Uterus (tissue), 4 donors: Measurements from ENCODE around the gene PPARGC1A. TPM values are rescaled to one million over a fixed set of nuclear protein-coding genes. Genes with fewer than 3 reads are reported as not detected.

Source experiments
- DNase-seq, 2 donors: peaks; one replicate each; pipeline ENCODE4 v3.0.0-alpha.2; 2019 to 2020
- H3K27ac ChIP-seq, 2 donors: fragments of 200-600 bp; sonication (generic); 1 replicate in 1 of 2; 2 replicates in 1 of 2; pipeline ENCODE4 v1.5.1; 2016 to 2018
- H3K27me3 ChIP-seq, 2 donors: fragments of 200-600 bp; sonication (generic); one replicate each; pipeline ENCODE4 v1.5.1; 2018 to 2019; ENCODE audit warnings: control low read depth in 1 of 2
- H3K36me3 ChIP-seq, 2 donors: fragments of 200-600 bp; sonication (generic); one replicate each; pipeline ENCODE4 v1.5.1; 2019; ENCODE audit warnings: control low read depth in 1 of 2
- H3K4me1 ChIP-seq, 2 donors: fragments of 200-600 bp; sonication (generic); one replicate each; pipeline ENCODE4 v1.5.1; 2018 to 2019; ENCODE audit warnings: control low read depth in 1 of 2
- H3K4me3 ChIP-seq, 2 donors: fragments of 200-600 bp; sonication (generic); 1 replicate in 1 of 2; 2 replicates in 1 of 2; pipeline ENCODE4 v1.5.1; 2018 to 2019; ENCODE audit warnings: mild to moderate bottlenecking in 1 of 2
- H3K9me3 ChIP-seq, 2 donors: fragments of 200-600 bp; sonication (generic); one replicate each; pipeline ENCODE4 v1.5.1; 2019; ENCODE audit warnings: control low read depth in 1 of 2
- POLR2A ChIP-seq, 2 donors: fragments of 450-650 bp; IDR thresholded peaks; one replicate each; pipeline ENCODE4 v1.6.1; 2016; ENCODE audit warnings: antibody characterized with exemption in 2 of 2, mild to moderate bottlenecking in 1 of 2, moderate library complexity in 1 of 2
- intact Hi-C: fragments of 100-400 bp; cut with DNase I; formaldehyde crosslinking; loops from one replicate; pipeline ENCODE4 v1.15.1; 2023; ENCODE audit warnings: low total_unique reads
- total RNA-seq, 4 donors: library from RNA; depleted of rRNA in 3 of 4; stranded (reverse); fragments of >200 nt in 3 of 4; gene quantifications; one replicate each; pipeline versions ENCODE4 v1.1.0 to v1.2.4, GENCODE V29; 2014 to 2023
- TF ChIP-seq, protein P1 (sequence below), 4 experiments: fragments of 200-600 bp in 2 of 4; fragments of 450-650 bp in 2 of 4; sonication (generic) in 2 of 4; IDR thresholded peaks; one replicate each; pipeline ENCODE4 v1.5.1; 2016 to 2019; ENCODE audit warnings: antibody characterized with exemption in 4 of 4, mild to moderate bottlenecking in 2 of 4, moderate library complexity in 1 of 4
- donor health status: DM: yes; HTN: yes; CAD: no.

Gene PPARGC1A
- total RNA-seq, 4 donors from 2014 or later: 1.5 to 6.0 (median 3.2) TPM

DNA sequence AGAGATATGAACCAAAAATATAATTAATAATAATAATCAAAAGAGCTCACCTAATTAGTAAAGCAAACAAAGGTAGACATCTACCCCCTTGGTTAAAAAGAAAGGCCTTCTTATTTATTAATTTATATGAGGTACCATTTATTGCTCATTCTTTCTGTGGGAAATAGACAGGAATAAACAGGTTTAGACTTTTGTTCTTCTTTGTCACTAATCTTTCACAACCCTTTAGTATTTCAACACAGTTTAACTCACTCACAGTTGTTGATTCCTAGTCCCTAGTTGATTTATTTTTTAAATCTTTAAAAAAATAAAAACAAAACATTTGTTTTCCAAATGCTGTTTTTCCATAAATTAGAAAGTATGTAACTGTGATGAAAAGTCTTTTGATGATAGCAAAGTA lies 5.6 kb downstream of the PPARGC1A start:
- H3K27ac ChIP-seq: no peak overlapping the region

DNA sequence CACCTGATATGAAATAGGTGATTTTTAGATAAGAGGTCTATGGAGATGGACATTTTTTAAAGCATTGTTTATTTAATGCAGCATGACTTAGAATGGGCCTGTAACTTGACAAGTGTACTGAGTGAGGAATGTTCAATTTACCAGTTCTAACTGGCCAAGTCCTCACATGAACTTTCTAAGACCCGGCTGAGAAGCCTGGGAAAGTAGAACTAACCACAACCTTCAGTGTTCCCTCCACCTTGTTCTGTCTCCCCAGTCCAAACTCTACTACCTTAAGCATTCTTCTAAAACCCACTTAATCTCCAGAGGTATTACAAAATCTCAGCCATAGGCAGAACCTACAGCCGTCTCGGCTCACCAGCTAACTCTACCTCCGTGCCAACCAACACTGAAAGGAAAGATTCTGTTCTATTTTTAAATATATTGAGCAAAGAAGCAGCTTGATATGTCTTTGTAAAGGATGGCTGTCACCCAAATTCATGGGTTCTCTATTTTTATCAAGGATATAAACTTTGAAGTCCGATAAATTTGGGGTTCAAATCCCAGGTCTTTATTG lies 6.8 kb downstream of the PPARGC1A start:
- Histone ChIP-seq H3K4me1 (no peaks in the 10 kb centered on the region), H3K27me3 (no peaks in the 10 kb centered on the region), H3K27ac (no peak overlapping the region), H3K36me3 (no peaks in the 10 kb centered on the region), H3K4me3 (no peak overlapping the region), H3K9me3 (no peaks in the 10 kb centered on the region)
- no peak for DNase-seq
- intact Hi-C loops: no loop called here
- TF ChIP-seq, protein P1, sequence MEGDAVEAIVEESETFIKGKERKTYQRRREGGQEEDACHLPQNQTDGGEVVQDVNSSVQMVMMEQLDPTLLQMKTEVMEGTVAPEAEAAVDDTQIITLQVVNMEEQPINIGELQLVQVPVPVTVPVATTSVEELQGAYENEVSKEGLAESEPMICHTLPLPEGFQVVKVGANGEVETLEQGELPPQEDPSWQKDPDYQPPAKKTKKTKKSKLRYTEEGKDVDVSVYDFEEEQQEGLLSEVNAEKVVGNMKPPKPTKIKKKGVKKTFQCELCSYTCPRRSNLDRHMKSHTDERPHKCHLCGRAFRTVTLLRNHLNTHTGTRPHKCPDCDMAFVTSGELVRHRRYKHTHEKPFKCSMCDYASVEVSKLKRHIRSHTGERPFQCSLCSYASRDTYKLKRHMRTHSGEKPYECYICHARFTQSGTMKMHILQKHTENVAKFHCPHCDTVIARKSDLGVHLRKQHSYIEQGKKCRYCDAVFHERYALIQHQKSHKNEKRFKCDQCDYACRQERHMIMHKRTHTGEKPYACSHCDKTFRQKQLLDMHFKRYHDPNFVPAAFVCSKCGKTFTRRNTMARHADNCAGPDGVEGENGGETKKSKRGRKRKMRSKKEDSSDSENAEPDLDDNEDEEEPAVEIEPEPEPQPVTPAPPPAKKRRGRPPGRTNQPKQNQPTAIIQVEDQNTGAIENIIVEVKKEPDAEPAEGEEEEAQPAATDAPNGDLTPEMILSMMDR (IDR thresholded peaks at IDR 0.05): no peak
- TF ChIP-seq POLR2A (IDR thresholded peaks at IDR 0.05): no peak

More for the DNA sequence above, 5.6 kb downstream of the PPARGC1A start:
- intact Hi-C loops: no loop called here
- H3K9me3 ChIP-seq: no peaks in the 10 kb centered on the region
- no peak for TF ChIP-seq POLR2A (IDR thresholded peaks at IDR 0.05)
- TF ChIP-seq, protein P1 (IDR thresholded peaks at IDR 0.05): no peak
- H3K4me1 ChIP-seq: no peaks in the 10 kb centered on the region
- DNase-seq: no peak
- H3K36me3 ChIP-seq: no peaks in the 10 kb centered on the region
- no peak overlapping the region for H3K4me3 ChIP-seq
- H3K27me3 ChIP-seq: no peaks in the 10 kb centered on the region

DNA sequence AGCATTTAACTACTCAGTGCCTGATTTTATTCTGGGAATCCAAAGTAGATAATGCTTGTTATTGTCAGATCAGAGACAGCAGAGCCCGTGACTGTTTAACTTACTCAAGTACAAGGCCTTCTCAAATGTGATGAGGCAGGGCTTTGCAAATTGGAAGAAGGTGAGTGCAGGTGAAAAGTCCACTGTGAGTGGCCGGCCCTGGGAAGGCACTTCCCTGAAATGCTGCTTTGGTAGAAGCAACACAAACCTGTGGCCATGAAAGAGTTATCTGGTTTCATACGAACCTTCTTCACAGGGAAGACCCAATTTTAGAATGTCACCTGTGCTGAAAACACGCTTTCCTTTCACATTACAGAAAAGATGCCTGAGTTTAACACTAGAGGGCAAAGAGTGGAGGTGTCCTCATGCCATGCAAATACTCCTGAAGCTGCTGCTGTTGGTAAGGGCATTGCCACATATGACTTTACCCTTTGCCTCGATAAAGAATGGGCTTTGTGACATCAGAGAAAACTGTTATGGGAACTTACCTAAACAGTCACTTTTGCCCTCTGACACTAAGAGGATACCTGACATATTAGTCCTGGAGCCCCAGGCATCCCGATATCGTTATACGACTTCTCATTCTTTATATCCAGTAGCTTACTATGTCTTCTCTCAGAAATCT lies 8.0 kb downstream of the PPARGC1A start:
- no peak for DNase-seq
- no peaks in the 10 kb centered on the region for H3K27me3 ChIP-seq
- TF ChIP-seq, protein P1 (IDR thresholded peaks at IDR 0.05): no peak
- TF ChIP-seq POLR2A (IDR thresholded peaks at IDR 0.05): no peak
- no peaks in the 10 kb centered on the region for H3K36me3 ChIP-seq
- no peak overlapping the region for H3K27ac ChIP-seq
- no peaks in the 10 kb centered on the region for H3K4me1 ChIP-seq
- no peak overlapping the region for H3K4me3 ChIP-seq
- intact Hi-C loops: no loop called here
- no peaks in the 10 kb centered on the region for H3K9me3 ChIP-seq

DNA sequence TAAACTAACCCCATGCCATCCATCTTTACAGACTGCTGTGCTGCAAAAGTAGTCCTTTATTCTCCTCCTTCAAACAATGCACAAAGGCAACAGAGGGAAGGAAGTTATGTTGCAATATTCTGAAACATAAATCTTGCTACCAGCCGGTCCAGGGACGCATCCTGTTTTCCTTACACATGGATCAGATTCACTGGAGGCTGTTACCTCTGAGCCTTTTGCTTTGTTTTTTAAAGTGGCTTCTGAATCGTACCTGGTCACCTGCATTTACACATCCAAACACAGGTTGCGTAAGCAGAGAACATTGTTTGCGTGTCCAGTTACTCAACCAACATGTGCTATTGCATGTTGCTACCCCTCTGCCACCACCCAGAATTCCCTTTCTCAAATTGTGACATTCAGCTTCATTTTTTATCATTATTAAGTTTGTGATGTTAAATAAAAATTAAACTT lies 8.8 kb downstream of the PPARGC1A start:
- H3K4me1 ChIP-seq: no peaks in the 10 kb centered on the region
- H3K4me3 ChIP-seq: no peak overlapping the region
- H3K27ac ChIP-seq: no peak overlapping the region
- no peaks in the 10 kb centered on the region for H3K27me3 ChIP-seq
- no peak for DNase-seq
- intact Hi-C loops: no loop called here
- no peak for TF ChIP-seq POLR2A (IDR thresholded peaks at IDR 0.05)
- TF ChIP-seq, protein P1 (IDR thresholded peaks at IDR 0.05): no peak
- H3K9me3 ChIP-seq: no peaks in the 10 kb centered on the region
- H3K36me3 ChIP-seq: no peaks in the 10 kb centered on the region

DNA sequence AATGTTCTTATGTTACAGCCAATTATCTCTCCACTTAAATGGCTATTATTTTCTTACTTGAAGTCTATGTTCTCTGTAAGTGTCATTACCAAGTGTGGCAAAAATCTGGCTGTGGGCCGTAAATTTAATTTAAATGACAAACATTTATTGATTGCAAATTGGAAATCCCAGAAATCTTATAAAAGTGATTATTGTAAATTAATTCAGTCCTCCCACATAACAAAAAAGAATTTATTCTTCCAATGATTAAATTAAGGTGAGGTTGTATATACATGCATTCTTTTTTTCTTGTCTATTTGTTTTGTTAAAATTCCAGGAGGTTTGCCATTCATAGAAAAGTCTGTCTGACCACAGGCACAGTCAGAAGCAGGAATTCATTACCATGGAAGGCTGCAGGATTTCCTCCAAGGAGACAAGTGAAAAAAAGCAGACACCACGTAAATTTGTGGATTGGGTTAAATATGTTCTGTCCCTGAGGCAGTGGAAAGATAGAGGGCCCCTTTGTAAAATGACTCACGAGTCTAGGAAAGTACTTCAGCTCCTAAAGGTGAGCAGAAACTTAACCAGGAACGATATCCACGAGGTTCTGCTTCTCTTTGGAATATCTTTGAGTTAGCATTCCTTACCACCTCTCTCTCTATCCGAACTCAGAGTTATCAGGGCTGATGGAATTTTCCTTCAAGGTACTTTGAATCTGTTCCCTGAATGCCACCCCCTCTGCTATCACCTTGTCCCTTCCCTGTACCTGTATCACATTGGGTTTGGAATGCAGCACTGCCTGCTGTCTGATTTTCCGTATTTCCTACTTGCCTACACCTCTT lies 10.7 kb downstream of the PPARGC1A start:
- Histone ChIP-seq H3K9me3 (no peaks in the 10 kb centered on the region), H3K4me1 (no peaks in the 10 kb centered on the region), H3K36me3 (no peaks in the 10 kb centered on the region), H3K4me3 (no peak overlapping the region), H3K27ac (peak overlapping the region in 1 of 2 donors; percentile 37), H3K27me3 (no peaks in the 10 kb centered on the region)
- TF ChIP-seq, protein P1 (IDR thresholded peaks at IDR 0.05): no peak
- no peak for TF ChIP-seq POLR2A (IDR thresholded peaks at IDR 0.05)
- intact Hi-C loops: no loop called here
- DNase-seq: no peak
